Astrocyte (in vitro differentiated cells and primary cell): ENCODE data around the gene TRMT11.

ENCODE experiments used
- EZH2 ChIP-seq: IDR thresholded peaks from 2 replicates; pipeline ENCODE4 v1.6.1; 2012; ENCODE audit warnings: mild to moderate bottlenecking, low read length, inconsistent platforms; ENCODE audit not compliant: insufficient read depth
- TF ChIP-seq, protein P1 (sequence below): IDR thresholded peaks from 2 replicates; pipeline ENCODE4 v1.5.1; 2011; ENCODE audit warnings: low read depth, mild to moderate bottlenecking, inconsistent platforms, low read length, moderate library complexity; ENCODE audit not compliant: insufficient read depth

DNA sequence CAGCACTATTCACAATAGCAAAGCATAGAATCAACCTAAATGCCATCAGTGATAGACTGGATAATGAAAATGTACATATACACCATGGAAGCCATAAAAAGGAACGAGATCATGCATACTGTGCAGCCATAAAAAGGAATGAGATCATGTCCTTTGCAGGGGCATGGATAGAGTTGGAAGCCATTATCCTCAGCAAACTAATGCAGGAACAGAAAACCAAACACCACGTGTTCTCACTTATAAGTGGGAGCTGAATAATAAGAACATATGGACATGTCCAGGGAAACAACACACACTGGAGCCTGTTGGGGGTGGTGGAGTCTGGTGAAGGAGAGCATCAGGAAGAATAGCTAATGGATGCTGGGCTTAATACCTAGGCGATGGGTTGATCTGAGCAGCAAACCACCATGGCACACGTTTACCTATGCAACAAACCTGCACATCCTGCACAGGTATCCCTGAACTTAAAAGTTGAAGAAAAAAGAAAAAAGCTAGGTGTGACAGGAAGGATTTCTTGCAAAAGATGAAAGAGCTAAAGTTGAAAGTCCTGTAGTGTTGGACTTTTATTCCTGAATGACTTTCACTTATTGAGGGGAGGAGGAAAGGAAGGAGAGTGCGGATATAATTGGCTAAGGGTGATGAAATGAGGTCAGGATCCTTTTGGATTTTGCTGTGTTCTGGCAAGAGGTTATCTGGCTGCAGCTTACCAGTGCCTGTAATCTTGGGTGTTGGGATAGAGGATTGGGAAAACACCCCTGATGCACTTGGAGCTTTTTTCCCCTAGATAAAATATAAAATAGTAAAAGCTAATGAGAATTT is 8.5 kb downstream of the TRMT11 start:
- TF ChIP-seq, protein P1, sequence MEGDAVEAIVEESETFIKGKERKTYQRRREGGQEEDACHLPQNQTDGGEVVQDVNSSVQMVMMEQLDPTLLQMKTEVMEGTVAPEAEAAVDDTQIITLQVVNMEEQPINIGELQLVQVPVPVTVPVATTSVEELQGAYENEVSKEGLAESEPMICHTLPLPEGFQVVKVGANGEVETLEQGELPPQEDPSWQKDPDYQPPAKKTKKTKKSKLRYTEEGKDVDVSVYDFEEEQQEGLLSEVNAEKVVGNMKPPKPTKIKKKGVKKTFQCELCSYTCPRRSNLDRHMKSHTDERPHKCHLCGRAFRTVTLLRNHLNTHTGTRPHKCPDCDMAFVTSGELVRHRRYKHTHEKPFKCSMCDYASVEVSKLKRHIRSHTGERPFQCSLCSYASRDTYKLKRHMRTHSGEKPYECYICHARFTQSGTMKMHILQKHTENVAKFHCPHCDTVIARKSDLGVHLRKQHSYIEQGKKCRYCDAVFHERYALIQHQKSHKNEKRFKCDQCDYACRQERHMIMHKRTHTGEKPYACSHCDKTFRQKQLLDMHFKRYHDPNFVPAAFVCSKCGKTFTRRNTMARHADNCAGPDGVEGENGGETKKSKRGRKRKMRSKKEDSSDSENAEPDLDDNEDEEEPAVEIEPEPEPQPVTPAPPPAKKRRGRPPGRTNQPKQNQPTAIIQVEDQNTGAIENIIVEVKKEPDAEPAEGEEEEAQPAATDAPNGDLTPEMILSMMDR, result no peak
- no peak for TF ChIP-seq EZH2
